GM18868 (cell line): Measurements from ENCODE around the gene ADGRL3.
"Not testable (repeated sequence)": the region's sequence is repeated elsewhere in the genome, so short reads cannot be mapped to it uniquely, and the experiment has no call there.

ENCODE experiments used
- ATAC-seq: cut with Tn5 transposase; IDR thresholded peaks from one replicate; pipeline ENCODE4 v1.9.1; 2021; ENCODE audit warnings: mild to moderate bottlenecking, moderate library complexity; ENCODE audit not compliant: unreplicated experiment

The ADGRL3 gene

GRCh38 chr4:61596606-61597340 is 396.6 kb downstream of the ADGRL3 start:
- ATAC-seq, result no peak

DNA sequence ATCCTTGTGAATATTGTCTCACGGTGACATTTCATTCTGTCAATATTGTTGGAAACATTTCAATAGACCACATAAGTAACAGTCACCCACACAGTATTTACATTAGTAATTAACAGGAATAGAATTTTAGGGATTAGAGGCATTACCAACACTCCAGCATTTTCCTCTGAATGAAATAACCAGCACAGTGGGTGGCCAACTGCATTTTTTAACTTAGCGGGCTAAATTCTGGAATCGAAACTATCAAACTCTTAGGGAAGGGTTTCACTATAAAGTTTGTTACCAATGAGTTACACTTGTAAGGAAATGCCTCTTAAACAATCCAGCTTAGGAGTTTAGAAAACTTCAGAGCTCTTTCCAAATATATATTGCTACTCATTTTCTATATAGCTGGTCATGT is 403.0 kb downstream of the ADGRL3 start:
- no peak for ATAC-seq

- ATAC-seq, result no peak
These were observed 403.9 kb downstream of the ADGRL3 start for GRCh38 chr4:61604054-61604453.

- ATAC-seq, result no peak
These were observed 405.9 kb downstream of the ADGRL3 start for GRCh38 chr4:61605984-61606383.

GRCh38 chr4:61614231-61614630 is 414.1 kb downstream of the ADGRL3 start:
- no peak for ATAC-seq

DNA sequence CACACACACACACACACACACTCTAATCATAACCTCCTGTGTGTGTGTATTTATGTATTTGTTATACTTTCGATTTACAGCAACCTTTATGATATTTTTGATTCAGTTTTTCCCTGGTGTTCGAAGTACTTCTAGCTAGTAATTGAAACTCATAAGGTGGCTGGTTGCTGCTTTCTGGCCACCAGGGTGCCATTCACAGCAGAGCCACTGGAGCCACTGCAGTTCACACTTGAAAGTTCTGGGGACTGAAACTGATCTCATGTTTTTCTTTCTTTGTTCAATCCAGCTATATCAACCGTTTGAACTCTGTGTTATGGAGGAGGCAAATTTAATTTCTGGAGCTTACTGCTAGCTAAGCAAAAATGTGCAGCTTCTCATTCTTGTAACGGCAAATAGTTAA is 419.4 kb downstream of the ADGRL3 start:
- ATAC-seq, result no peak

- no peak for ATAC-seq
These were observed 428.2 kb downstream of the ADGRL3 start for GRCh38 chr4:61628282-61628681.

GRCh38 chr4:61628727-61629126 is 428.6 kb downstream of the ADGRL3 start:
- ATAC-seq, result no peak

DNA sequence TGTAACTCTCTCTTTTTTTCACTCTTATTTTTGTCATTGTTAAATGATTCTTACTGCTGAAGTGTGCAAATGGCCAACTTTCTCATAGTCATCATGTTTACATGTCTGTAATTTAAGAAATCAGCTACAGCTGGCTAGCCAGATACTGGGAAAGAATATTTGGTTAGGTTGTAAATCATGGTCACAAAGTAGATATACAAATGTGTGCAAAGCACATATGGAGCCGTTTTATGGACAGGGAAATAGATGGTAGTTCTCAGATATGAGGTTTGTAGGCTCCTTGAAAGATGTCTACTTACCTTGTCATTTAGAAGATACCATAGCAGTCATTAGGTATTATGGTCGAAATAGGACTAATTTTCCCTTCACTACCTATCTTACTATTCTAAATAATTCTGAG is 430.4 kb downstream of the ADGRL3 start:
- ATAC-seq, result no peak

DNA sequence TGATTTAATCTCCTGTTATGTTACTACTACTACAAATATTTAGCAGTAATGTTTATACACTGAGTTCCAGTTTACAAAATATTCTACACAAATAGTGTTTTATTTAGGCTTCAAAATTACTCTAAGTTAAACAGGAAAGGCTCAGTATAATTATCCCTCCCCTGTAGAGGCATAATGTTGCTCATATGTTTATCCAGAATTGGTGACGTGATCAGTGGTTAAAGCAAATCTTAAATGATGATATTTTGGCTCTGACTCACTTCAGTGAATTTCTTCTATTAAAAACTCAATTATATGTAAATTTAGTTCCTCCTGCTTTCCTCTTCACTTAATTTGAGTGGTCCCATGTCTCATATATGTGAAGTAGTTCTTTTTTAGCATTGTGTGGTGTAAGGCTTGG is 438.5 kb downstream of the ADGRL3 start:
- ATAC-seq, result no peak

DNA sequence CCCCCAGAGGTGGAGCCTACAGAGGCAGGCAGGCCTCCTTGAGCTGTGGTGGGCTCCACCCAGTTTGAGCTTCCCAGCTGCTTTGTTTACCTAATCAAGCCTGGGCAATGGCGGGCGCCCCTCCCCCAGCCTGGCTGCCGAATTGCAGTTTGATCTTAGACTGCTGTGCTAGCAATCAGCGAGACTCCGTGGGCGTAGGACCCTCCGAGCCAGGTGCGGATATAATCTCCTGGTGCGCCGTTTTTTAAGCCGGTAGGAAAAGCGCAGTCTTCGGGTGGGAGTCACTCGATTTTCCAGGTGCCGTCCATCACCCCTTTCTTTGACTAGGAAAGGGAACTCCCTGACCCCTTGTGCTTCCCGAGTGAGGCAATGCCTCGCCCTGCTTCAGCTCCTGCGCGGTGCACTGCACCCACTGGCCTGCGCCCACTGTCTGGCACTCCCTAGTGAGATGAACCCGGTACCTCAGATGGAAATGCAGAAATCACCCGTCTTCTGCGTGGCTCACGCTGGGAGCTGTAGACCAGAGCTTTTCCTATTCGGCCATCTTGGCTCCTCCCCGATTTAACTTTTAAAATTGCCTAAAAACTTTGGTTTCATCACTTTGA is 446.7 kb downstream of the ADGRL3 start:
- ATAC-seq, result not testable (repeated sequence)

- ATAC-seq, result no peak
These were observed 448.1 kb downstream of the ADGRL3 start for GRCh38 chr4:61648264-61648663.

- ATAC-seq, result no peak
These were observed 456.9 kb downstream of the ADGRL3 start for GRCh38 chr4:61657016-61657415.

- no peak for ATAC-seq
These were observed 461.8 kb downstream of the ADGRL3 start for GRCh38 chr4:61661960-61662359.

DNA sequence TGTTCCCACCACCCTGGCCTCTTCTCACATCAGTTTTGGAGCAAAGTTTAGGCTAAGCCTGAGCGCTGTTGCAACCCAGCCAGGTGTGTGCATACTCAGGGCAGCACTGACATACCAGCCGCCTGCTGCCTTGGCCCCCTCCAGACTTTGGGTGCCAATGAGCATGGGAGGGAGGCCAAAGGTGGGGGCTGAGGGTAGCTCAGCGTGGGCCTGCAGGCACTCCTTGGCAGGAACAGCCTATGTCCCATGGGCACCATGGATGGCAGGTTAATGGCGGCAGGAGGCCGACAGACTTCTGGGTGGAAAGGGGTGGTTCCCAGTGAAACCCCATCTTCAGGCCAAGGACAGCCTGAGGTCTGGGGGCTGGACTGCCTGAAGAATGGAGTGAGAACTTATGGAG is 462.2 kb downstream of the ADGRL3 start:
- no peak for ATAC-seq

- no peak for ATAC-seq
These were observed 463.2 kb downstream of the ADGRL3 start for GRCh38 chr4:61663310-61663709.

- ATAC-seq, result no peak
These were observed 465.5 kb downstream of the ADGRL3 start for GRCh38 chr4:61665649-61666048.

GRCh38 chr4:61666244-61666643 is 466.1 kb downstream of the ADGRL3 start:
- ATAC-seq, result no peak

DNA sequence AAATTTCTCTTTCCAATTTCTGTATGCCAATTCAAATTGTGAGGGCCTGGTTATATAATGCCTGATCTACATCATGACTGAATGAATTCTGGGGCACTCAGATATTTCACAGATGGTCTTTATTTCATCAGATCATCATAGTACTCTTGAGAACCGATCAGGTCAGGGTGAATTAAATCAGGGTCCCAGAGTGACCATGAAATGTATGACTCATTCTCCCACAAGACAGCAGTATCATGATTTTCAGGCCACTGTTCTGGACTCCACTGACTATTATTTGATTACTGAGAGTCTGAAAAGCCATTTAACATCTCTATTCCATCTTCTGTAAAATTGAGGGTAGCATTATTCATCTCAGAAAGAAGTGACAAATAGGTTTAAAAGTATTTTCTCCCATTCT is 471.5 kb downstream of the ADGRL3 start:
- ATAC-seq, result no peak

DNA sequence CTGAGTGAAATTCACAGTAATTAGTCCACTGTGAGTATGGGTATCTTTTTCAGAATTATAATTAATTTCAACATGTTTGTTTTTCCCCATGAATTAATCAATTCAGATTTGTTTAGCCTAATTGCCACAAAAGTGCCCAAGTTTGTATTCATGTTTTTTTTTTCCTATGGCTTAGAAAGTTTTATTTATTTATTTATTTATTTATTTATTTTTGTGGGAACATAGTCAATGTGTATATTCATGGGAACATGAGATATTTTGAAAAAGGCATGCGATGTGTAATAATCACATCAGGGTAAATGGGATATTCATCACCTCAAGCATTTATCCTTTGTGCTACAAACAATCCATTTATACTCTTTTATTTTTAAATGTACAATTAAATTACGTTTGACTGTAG is 475.3 kb downstream of the ADGRL3 start:
- ATAC-seq, result no peak

GRCh38 chr4:61678297-61678696 is 478.2 kb downstream of the ADGRL3 start:
- ATAC-seq, result no peak

DNA sequence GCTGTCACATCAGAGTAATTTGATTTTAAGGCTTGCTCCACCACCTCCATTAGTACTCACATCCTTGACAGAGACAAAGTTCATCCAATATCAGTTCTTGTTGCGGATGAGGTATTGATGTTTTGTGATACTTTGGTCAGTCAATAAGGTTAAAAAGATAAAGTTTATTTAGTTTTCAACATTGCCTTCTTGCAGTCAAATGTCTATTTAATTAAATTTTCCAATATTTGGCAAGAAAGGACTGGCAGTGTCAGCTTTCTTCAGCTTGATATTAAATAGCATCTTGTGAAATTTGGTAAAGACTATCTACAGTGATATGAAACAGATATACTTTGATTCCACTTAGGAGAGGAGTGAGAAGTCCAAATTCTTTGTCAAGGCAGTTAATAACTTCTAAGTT is 493.4 kb downstream of the ADGRL3 start:
- ATAC-seq, result no peak

GRCh38 chr4:61714387-61714911 is 514.3 kb downstream of the ADGRL3 start:
- no peak for ATAC-seq
